K562 (cell line): ENCODE data around the gene GNPTAB. TPM values are rescaled to one million over a fixed set of nuclear protein-coding genes. Genes with fewer than 3 reads are reported as not detected.

Experiments
- CSDE1 ChIP-seq, 2 experiments: fragments of 450-650 bp; IDR thresholded peaks; 2 replicates each; pipeline ENCODE4 v1.6.1; 2016; ENCODE audit warnings: mild to moderate bottlenecking in 1 of 2
- DIDO1 ChIP-seq: fragments of 450-650 bp; IDR thresholded peaks from 2 replicates; pipeline ENCODE4 v1.6.1; 2016; ENCODE audit warnings: low read depth, missing biosample characterization, missing genetic modification characterization
- FOXA1 ChIP-seq: fragments of 450-650 bp; IDR thresholded peaks from 2 replicates; pipeline ENCODE4 v1.6.1; 2016; ENCODE audit warnings: mild to moderate bottlenecking, borderline replicate concordance
- FOXJ3 ChIP-seq: sonication (generic); formaldehyde crosslinking; IDR thresholded peaks from 2 replicates; pipeline ENCODE4 v1.4.0; 2020; ENCODE audit warnings: mild to moderate bottlenecking, missing genetic modification reagents
- HNRNPL ChIP-seq: fragments of 200-400 bp; formaldehyde crosslinking; IDR thresholded peaks from 2 replicates; pipeline ENCODE4 v1.6.1; 2017; ENCODE audit warnings: low read depth, mild to moderate bottlenecking, low read length
- KAT7 ChIP-seq: sonication (generic); formaldehyde crosslinking; IDR thresholded peaks from 2 replicates; pipeline ENCODE4 v1.8.0; 2022; ENCODE audit warnings: missing genetic modification reagents, mild to moderate bottlenecking, borderline replicate concordance
- MEIS2 ChIP-seq: fragments of 450-650 bp; IDR thresholded peaks from 2 replicates; pipeline ENCODE4 v1.6.1; 2014; ENCODE audit warnings: mild to moderate bottlenecking; ENCODE audit not compliant: partially characterized antibody
- NCOA6 ChIP-seq: fragments of 450-650 bp; IDR thresholded peaks from 2 replicates; pipeline ENCODE4 v1.6.1; 2017; ENCODE audit warnings: mild to moderate bottlenecking
- NFE2 ChIP-seq: IDR thresholded peaks from 2 replicates; pipeline ENCODE4 v1.6.1; 2014; ENCODE audit warnings: antibody characterized with exemption, low read depth
- RBM17 ChIP-seq: fragments of 200-400 bp; formaldehyde crosslinking; IDR thresholded peaks from 2 replicates; pipeline ENCODE4 v1.6.1; 2017; ENCODE audit warnings: low read depth, mild to moderate bottlenecking, low read length, borderline replicate concordance
- SLC30A9 ChIP-seq: fragments of 250-450 bp; sonication (Bioruptor Pico); IDR thresholded peaks from 2 replicates; pipeline ENCODE4 v1.8.0; 2022; ENCODE audit warnings: mild to moderate bottlenecking, moderate library complexity
- SMAD4 ChIP-seq: fragments of 250-450 bp; sonication (Bioruptor Pico); conservative IDR thresholded peaks from 2 replicates; pipeline ENCODE4 v1.8.0; 2021; ENCODE audit warnings: inconsistent platforms, mild to moderate bottlenecking, moderate library complexity
- TARDBP ChIP-seq: fragments of 450-650 bp; IDR thresholded peaks from 2 replicates; pipeline ENCODE4 v1.6.1; 2016
- TEAD1 ChIP-seq, 2 experiments: fragments of 450-650 bp in 1 of 2; sonication (generic) in 1 of 2; formaldehyde crosslinking; IDR thresholded peaks; 2 replicates each; pipeline versions ENCODE4 v1.4.0 to v1.8.0; 2020 to 2022; ENCODE audit warnings: mild to moderate bottlenecking in 2 of 2, missing genetic modification reagents in 1 of 2
- WHSC1 ChIP-seq: IDR thresholded peaks from one replicate; pipeline ENCODE4 v1.6.1; 2012; ENCODE audit warnings: low read length, control low read depth, inconsistent platforms
- ZFX ChIP-seq: sonication (generic); formaldehyde crosslinking; IDR thresholded peaks from 2 replicates; pipeline ENCODE4 v1.8.0; 2022; ENCODE audit warnings: mild to moderate bottlenecking, missing genetic modification reagents, moderate library complexity
- ZKSCAN1 ChIP-seq: fragments of 150-350 bp; IDR thresholded peaks from 2 replicates; pipeline ENCODE4 v1.6.1; 2016; ENCODE audit warnings: low read depth, low read length
- ZNF143 ChIP-seq: sonication (generic); formaldehyde crosslinking; IDR thresholded peaks from 2 replicates; pipeline ENCODE4 v1.9.0; 2022; ENCODE audit warnings: mild to moderate bottlenecking, missing genetic modification reagents
- ZNF217 ChIP-seq: sonication (generic); formaldehyde crosslinking; IDR thresholded peaks from 2 replicates; pipeline ENCODE4 v1.8.0; 2022; ENCODE audit warnings: mild to moderate bottlenecking, missing genetic modification reagents
- polyA plus RNA-seq, 8 experiments: library from polyadenylated mRNA; depleted of rRNA in 4 of 8; stranded (reverse) in 5 of 8; unstranded in 3 of 8; fragments of >200 nt; fragmentation: Nextera tagmentation in 2 of 8; fragmentation: Illumina TruSeq in 1 of 8; extraction: Ambion mirVana in 2 of 8; extraction: Trizol in 1 of 8; gene quantifications; 2 replicates each; pipeline versions ENCODE4 v1.2.1 to v1.2.3, GENCODE V29; 2011 to 2014; ENCODE audit warnings: inconsistent platforms in 1 of 8, missing spikeins in 1 of 8
- total RNA-seq, 7 experiments: library from RNA; depleted of rRNA in 6 of 7; stranded (reverse); fragments of >200 nt in 6 of 7; fragmentation: Illumina TruSeq in 2 of 7; extraction: Trizol in 2 of 7; gene quantifications; 2 replicates each; pipeline versions ENCODE4 v1.2.1 to v1.2.3, GENCODE V29; 2011 to 2021; ENCODE audit warnings: low replicate concordance in 1 of 7
- TF ChIP-seq, protein P1 (sequence below): fragments of 250-450 bp; sonication (Bioruptor Pico); IDR thresholded peaks from 2 replicates; pipeline ENCODE4 v1.5.0; 2021; ENCODE audit warnings: mild to moderate bottlenecking, borderline replicate concordance
- TF ChIP-seq, protein P2 (sequence below): fragments of 450-650 bp; IDR thresholded peaks from 2 replicates; pipeline ENCODE4 v1.6.1; 2018; ENCODE audit warnings: mild to moderate bottlenecking, low read depth; ENCODE audit not compliant: partially characterized antibody
- TF ChIP-seq, protein P3 (sequence below), 2 experiments: fragments of 450-650 bp in 1 of 2; sonication (generic) in 1 of 2; formaldehyde crosslinking in 1 of 2; IDR thresholded peaks in 1 of 2; conservative IDR thresholded peaks in 1 of 2; 2 replicates each; pipeline versions ENCODE4 v1.6.1 to v1.8.1; 2016 to 2023; ENCODE audit warnings: mild to moderate bottlenecking in 2 of 2, moderate library complexity in 2 of 2, inconsistent platforms in 1 of 2, missing genetic modification reagents in 1 of 2
- TF ChIP-seq, protein P4 (sequence below): sonication (generic); formaldehyde crosslinking; IDR thresholded peaks from 2 replicates; pipeline ENCODE4 v1.8.1; 2023; ENCODE audit warnings: mild to moderate bottlenecking, missing genetic modification reagents
- TF ChIP-seq, protein P5 (sequence below): fragments of 450-650 bp; IDR thresholded peaks from 2 replicates; pipeline ENCODE4 v1.6.1; 2016; ENCODE audit warnings: low read depth, mild to moderate bottlenecking, moderate library complexity

Gene GNPTAB
- total and polyA plus RNA-seq, 9 of the 15 experiments (the other 6 are each of a cell fraction or from before 2014, with no cell fraction given), result 5.9 to 23.2 (median 19.3) TPM

DNA sequence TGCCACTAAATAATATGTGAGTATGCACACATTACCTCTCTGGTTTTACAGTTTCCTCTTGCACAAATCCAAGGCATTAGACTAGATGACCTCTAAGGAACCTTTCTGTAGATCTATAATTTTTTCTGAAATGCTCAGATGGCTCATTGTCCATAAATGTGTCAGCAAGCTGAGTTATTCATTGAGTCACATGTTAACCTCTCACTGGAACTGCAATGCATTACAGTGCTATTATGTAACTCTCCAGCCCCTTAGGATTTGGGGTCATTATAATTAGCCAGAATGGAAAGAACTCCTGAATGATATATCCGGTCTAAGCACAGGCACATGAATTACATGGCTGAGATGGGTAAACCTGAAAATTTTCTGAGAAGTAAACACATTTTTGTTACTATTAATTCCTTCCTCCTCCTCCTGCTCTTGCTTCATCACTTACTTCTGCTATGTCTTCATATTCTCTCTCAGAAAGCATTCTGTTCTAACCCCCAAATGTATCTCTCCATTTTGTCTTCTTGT lies 26.3 kb upstream of the GNPTAB start (continued):
- TF ChIP-seq, protein P1, sequence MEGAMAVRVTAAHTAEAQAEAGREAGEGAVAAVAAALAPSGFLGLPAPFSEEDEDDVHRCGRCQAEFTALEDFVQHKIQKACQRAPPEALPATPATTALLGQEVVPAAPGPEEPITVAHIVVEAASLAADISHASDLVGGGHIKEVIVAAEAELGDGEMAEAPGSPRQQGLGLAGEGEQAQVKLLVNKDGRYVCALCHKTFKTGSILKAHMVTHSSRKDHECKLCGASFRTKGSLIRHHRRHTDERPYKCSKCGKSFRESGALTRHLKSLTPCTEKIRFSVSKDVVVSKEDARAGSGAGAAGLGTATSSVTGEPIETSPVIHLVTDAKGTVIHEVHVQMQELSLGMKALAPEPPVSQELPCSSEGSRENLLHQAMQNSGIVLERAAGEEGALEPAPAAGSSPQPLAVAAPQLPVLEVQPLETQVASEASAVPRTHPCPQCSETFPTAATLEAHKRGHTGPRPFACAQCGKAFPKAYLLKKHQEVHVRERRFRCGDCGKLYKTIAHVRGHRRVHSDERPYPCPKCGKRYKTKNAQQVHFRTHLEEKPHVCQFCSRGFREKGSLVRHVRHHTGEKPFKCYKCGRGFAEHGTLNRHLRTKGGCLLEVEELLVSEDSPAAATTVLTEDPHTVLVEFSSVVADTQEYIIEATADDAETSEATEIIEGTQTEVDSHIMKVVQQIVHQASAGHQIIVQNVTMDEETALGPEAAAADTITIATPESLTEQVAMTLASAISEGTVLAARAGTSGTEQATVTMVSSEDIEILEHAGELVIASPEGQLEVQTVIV (CRISPR knock-in tag), result no peak
- TF ChIP-seq FOXJ3 (CRISPR knock-in tag), result no peak
- no peak for TF ChIP-seq CSDE1 (IDR thresholded peaks at IDR 0.05)
- no peak for TF ChIP-seq NCOA6
- TF ChIP-seq SMAD4 (CRISPR knock-in tag), result no peak
- TF ChIP-seq ZNF143 (CRISPR knock-in tag), result no peak
- TF ChIP-seq, protein P2, sequence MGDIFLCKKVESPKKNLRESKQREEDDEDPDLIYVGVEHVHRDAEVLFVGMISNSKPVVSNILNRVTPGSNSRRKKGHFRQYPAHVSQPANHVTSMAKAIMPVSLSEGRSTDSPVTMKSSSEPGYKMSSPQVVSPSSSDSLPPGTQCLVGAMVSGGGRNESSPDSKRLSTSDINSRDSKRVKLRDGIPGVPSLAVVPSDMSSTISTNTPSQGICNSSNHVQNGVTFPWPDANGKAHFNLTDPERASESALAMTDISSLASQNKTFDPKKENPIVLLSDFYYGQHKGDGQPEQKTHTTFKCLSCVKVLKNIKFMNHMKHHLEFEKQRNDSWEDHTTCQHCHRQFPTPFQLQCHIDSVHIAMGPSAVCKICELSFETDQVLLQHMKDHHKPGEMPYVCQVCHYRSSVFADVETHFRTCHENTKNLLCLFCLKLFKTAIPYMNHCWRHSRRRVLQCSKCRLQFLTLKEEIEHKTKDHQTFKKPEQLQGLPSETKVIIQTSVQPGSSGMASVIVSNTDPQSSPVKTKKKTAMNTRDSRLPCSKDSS, result no peak
- no peak for TF ChIP-seq ZKSCAN1
- no peak for TF ChIP-seq HNRNPL
- TF ChIP-seq TARDBP, result no peak
- TF ChIP-seq MEIS2, result peak; percentile 93
- TF ChIP-seq, protein P3, sequence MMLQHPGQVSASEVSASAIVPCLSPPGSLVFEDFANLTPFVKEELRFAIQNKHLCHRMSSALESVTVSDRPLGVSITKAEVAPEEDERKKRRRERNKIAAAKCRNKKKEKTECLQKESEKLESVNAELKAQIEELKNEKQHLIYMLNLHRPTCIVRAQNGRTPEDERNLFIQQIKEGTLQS (IDR thresholded peaks at IDR 0.05), result peak; percentile 32; the same call in 1 of the 2 replicates
- TF ChIP-seq, protein P3 (CRISPR knock-in tag; conservative IDR thresholded peaks at IDR 0.05), result no peak
- TF ChIP-seq FOXA1, result peak; percentile 7; the same call in 1 of the 2 replicates
- TF ChIP-seq, protein P4, sequence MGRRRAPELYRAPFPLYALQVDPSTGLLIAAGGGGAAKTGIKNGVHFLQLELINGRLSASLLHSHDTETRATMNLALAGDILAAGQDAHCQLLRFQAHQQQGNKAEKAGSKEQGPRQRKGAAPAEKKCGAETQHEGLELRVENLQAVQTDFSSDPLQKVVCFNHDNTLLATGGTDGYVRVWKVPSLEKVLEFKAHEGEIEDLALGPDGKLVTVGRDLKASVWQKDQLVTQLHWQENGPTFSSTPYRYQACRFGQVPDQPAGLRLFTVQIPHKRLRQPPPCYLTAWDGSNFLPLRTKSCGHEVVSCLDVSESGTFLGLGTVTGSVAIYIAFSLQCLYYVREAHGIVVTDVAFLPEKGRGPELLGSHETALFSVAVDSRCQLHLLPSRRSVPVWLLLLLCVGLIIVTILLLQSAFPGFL, result no peak
- TF ChIP-seq ZNF217, result no peak
- TF ChIP-seq ZFX (CRISPR knock-in tag), result no peak
- TF ChIP-seq WHSC1, result no peak
- no peak for TF ChIP-seq DIDO1 (tag)
- no peak for TF ChIP-seq RBM17
- no peak for TF ChIP-seq TEAD1 (CRISPR knock-in tag; IDR thresholded peaks at IDR 0.05)
- TF ChIP-seq, protein P5, sequence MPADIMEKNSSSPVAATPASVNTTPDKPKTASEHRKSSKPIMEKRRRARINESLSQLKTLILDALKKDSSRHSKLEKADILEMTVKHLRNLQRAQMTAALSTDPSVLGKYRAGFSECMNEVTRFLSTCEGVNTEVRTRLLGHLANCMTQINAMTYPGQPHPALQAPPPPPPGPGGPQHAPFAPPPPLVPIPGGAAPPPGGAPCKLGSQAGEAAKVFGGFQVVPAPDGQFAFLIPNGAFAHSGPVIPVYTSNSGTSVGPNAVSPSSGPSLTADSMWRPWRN, result no peak
- TF ChIP-seq NFE2, result no peak
- no peak for TF ChIP-seq SLC30A9
- no peak for TF ChIP-seq KAT7 (CRISPR knock-in tag)
